HEK293 (cell line): ENCODE measurements around the gene SPON2.

ENCODE experiments used
- KLF1 ChIP-seq: fragments of 450-650 bp; formaldehyde crosslinking; IDR thresholded peaks from 2 replicates; pipeline ENCODE4 v1.5.1; 2016; ENCODE audit warnings: missing biosample characterization, missing genetic modification characterization
- KLF8 ChIP-seq: fragments of 450-650 bp; formaldehyde crosslinking; IDR thresholded peaks from 2 replicates; pipeline ENCODE4 v1.5.1; 2016; ENCODE audit warnings: missing biosample characterization, missing genetic modification characterization
- MYNN ChIP-seq: fragments of 450-650 bp; formaldehyde crosslinking; IDR thresholded peaks from 2 replicates; pipeline ENCODE4 v1.5.1; 2016; ENCODE audit warnings: missing biosample characterization, missing genetic modification characterization, borderline replicate concordance
- MZF1 ChIP-seq: fragments of 450-650 bp; formaldehyde crosslinking; IDR thresholded peaks from 2 replicates; pipeline ENCODE4 v1.5.1; 2017; ENCODE audit warnings: missing biosample characterization, missing genetic modification characterization, borderline replicate concordance
- OSR2 ChIP-seq: fragments of 450-650 bp; formaldehyde crosslinking; IDR thresholded peaks from 2 replicates; pipeline ENCODE4 v1.5.1; 2016; ENCODE audit warnings: missing biosample characterization, missing genetic modification characterization
- PRDM4 ChIP-seq: fragments of 450-650 bp; formaldehyde crosslinking; IDR thresholded peaks from 2 replicates; pipeline ENCODE4 v1.5.1; 2017; ENCODE audit warnings: missing biosample characterization, missing genetic modification characterization
- REPIN1 ChIP-seq: fragments of 450-650 bp; formaldehyde crosslinking; IDR thresholded peaks from 2 replicates; pipeline ENCODE4 v1.5.1; 2017; ENCODE audit warnings: missing biosample characterization, missing genetic modification characterization, low read depth
- SCRT1 ChIP-seq: fragments of 450-650 bp; formaldehyde crosslinking; IDR thresholded peaks from 2 replicates; pipeline ENCODE4 v1.5.1; 2016; ENCODE audit warnings: missing biosample characterization, missing genetic modification characterization, borderline replicate concordance
- ZBTB11 ChIP-seq: fragments of 450-650 bp; formaldehyde crosslinking; conservative IDR thresholded peaks from 2 replicates; pipeline ENCODE4 v1.5.1; 2016; ENCODE audit warnings: low read depth, missing biosample characterization, missing genetic modification characterization
- ZBTB6 ChIP-seq: fragments of 450-650 bp; formaldehyde crosslinking; IDR thresholded peaks from 2 replicates; pipeline ENCODE4 v1.5.1; 2017; ENCODE audit warnings: missing biosample characterization, missing genetic modification characterization
- ZFHX2 ChIP-seq: fragments of 450-650 bp; formaldehyde crosslinking; conservative IDR thresholded peaks from 2 replicates; pipeline ENCODE4 v1.5.1; 2016; ENCODE audit warnings: missing biosample characterization, missing genetic modification characterization
- ZFP37 ChIP-seq: fragments of 450-650 bp; formaldehyde crosslinking; IDR thresholded peaks from 2 replicates; pipeline ENCODE4 v1.5.1; 2016; ENCODE audit warnings: missing biosample characterization, missing genetic modification characterization
- ZNF148 ChIP-seq: fragments of 450-650 bp; formaldehyde crosslinking; IDR thresholded peaks from 2 replicates; pipeline ENCODE4 v1.5.0; 2017; ENCODE audit warnings: missing biosample characterization, missing genetic modification characterization, borderline replicate concordance
- ZNF155 ChIP-seq: fragments of 450-650 bp; formaldehyde crosslinking; IDR thresholded peaks from 2 replicates; pipeline ENCODE4 v1.5.1; 2016; ENCODE audit warnings: missing biosample characterization, missing genetic modification characterization
- ZNF16 ChIP-seq: fragments of 450-650 bp; formaldehyde crosslinking; IDR thresholded peaks from 2 replicates; pipeline ENCODE4 v1.5.1; 2016; ENCODE audit warnings: low read depth, missing biosample characterization, missing genetic modification characterization
- ZNF174 ChIP-seq: fragments of 450-650 bp; formaldehyde crosslinking; IDR thresholded peaks from 2 replicates; pipeline ENCODE4 v1.5.0; 2017; ENCODE audit warnings: missing biosample characterization, mild to moderate bottlenecking, missing genetic modification characterization
- ZNF239 ChIP-seq: fragments of 450-650 bp; formaldehyde crosslinking; IDR thresholded peaks from 2 replicates; pipeline ENCODE4 v1.5.1; 2016; ENCODE audit warnings: missing biosample characterization, missing genetic modification characterization
- ZNF362 ChIP-seq: fragments of 450-650 bp; formaldehyde crosslinking; IDR thresholded peaks from 2 replicates; pipeline ENCODE4 v1.5.1; 2016; ENCODE audit warnings: missing biosample characterization, missing genetic modification characterization
- ZNF510 ChIP-seq: fragments of 450-650 bp; formaldehyde crosslinking; IDR thresholded peaks from 2 replicates; pipeline ENCODE4 v1.5.1; 2018; ENCODE audit warnings: mild to moderate bottlenecking, missing genetic modification characterization, missing biosample characterization; ENCODE audit not compliant: insufficient replicate concordance
- ZNF513 ChIP-seq: fragments of 450-650 bp; IDR thresholded peaks from 2 replicates; pipeline ENCODE4 v1.5.1; 2018; ENCODE audit warnings: missing biosample characterization, missing genetic modification characterization
- ZNF544 ChIP-seq: fragments of 450-650 bp; formaldehyde crosslinking; IDR thresholded peaks from 2 replicates; pipeline ENCODE4 v1.5.0; 2017; ENCODE audit warnings: missing biosample characterization, missing genetic modification characterization
- ZNF561 ChIP-seq: fragments of 450-650 bp; IDR thresholded peaks from 2 replicates; pipeline ENCODE4 v1.5.1; 2018; ENCODE audit warnings: missing biosample characterization, missing genetic modification characterization, borderline replicate concordance
- ZNF660 ChIP-seq: fragments of 450-650 bp; IDR thresholded peaks from 2 replicates; pipeline ENCODE4 v1.5.1; 2018; ENCODE audit warnings: missing biosample characterization, mild to moderate bottlenecking, missing genetic modification characterization
- ZNF664 ChIP-seq: fragments of 450-650 bp; formaldehyde crosslinking; IDR thresholded peaks from 2 replicates; pipeline ENCODE4 v1.5.1; 2016; ENCODE audit warnings: missing biosample characterization, missing genetic modification characterization
- ZNF747 ChIP-seq: fragments of 450-650 bp; formaldehyde crosslinking; IDR thresholded peaks from 2 replicates; pipeline ENCODE4 v1.5.1; 2016; ENCODE audit warnings: missing biosample characterization, missing genetic modification characterization
- ZNF776 ChIP-seq: fragments of 450-650 bp; formaldehyde crosslinking; IDR thresholded peaks from 2 replicates; pipeline ENCODE4 v1.5.0; 2017; ENCODE audit warnings: missing biosample characterization, missing genetic modification characterization, borderline replicate concordance
- ZNF843 ChIP-seq: fragments of 450-650 bp; formaldehyde crosslinking; IDR thresholded peaks from 2 replicates; pipeline ENCODE4 v1.5.1; 2016; ENCODE audit warnings: missing biosample characterization, missing genetic modification characterization
- ZSCAN16 ChIP-seq: fragments of 450-650 bp; formaldehyde crosslinking; IDR thresholded peaks from 2 replicates; pipeline ENCODE4 v1.5.1; 2016; ENCODE audit warnings: missing biosample characterization, missing genetic modification characterization

Gene SPON2

GRCh38 chr4:1167244-1167949 is 5.0 kb downstream of the SPON2 start (continued):
- TF ChIP-seq ZNF362 (tag by site-specific recombination) (no peak), OSR2 (tag by site-specific recombination) (no peak), ZBTB11 (tag by site-specific recombination) (no peak), ZNF664 (no peak), ZNF148 (tag by site-specific recombination) (no peak), ZNF776 (tag by site-specific recombination) (no peak), SCRT1 (tag by site-specific recombination) (no peak), REPIN1 (no peak), ZNF660 (tag by site-specific recombination) (0 out of 2 replicates have a peak, but pooled peaks have one; percentile 52), ZNF747 (tag by site-specific recombination) (no peak), MYNN (peak; percentile 85), ZNF510 (tag by site-specific recombination) (no peak), ZNF513 (tag by site-specific recombination) (no peak), ZNF843 (tag by site-specific recombination) (0 out of 2 replicates have a peak, but pooled peaks have one; percentile 48), ZNF544 (tag by site-specific recombination) (no peak), ZBTB6 (tag by site-specific recombination) (no peak), KLF1 (tag by site-specific recombination) (0 out of 2 replicates have a peak, but pooled peaks have one; percentile 37), ZSCAN16 (tag by site-specific recombination) (no peak), ZNF561 (tag by site-specific recombination) (no peak), ZNF174 (tag by site-specific recombination) (no peak), KLF8 (tag by site-specific recombination) (no peak; the same call in 1 of the 2 replicates), ZNF16 (tag by site-specific recombination) (no peak), ZFHX2 (tag by site-specific recombination) (peak; percentile 28; the same call in 1 of the 2 replicates), ZFP37 (tag by site-specific recombination) (peak; percentile 62; the same call in 1 of the 2 replicates), ZNF239 (tag by site-specific recombination) (no peak), MZF1 (tag by site-specific recombination) (no peak), ZNF155 (tag by site-specific recombination) (no peak), PRDM4 (no peak)
